WTC11 (cell line): ENCODE measurements around the gene PC. TPM values are rescaled to one million over a fixed set of nuclear protein-coding genes. Genes with fewer than 3 reads are reported as not detected.

Experiments used
- ATAC-seq: fragments of 200-7000 bp; cut with Tn5 transposase; 2 replicates; pipeline ENCODE4 v1.10.0; 2021; ENCODE audit warnings: mild to moderate bottlenecking, moderate library complexity
- CTCF ChIA-PET: fragments of 300-600 bp; sonication (Branson Sonifier 250); formaldehyde crosslinking; loops from one replicate; lab custom pipeline; 2021; ENCODE audit warnings: antibody characterized with exemption; lab: Charles Lee
- POLR2A ChIA-PET: fragments of 350-600 bp; sonication (Branson Sonifier 250); formaldehyde crosslinking; loops from one replicate; lab custom pipeline; 2021; ENCODE audit warnings: antibody characterized with exemption; lab: Charles Lee
- DNase-seq: peaks from one replicate; pipeline ENCODE4 v3.0.0; 2021; ENCODE audit warnings: low spot score
- H3K27ac Mint-ChIP-seq: 2 replicates; pipeline ENCODE4 v1.8.0; 2021; ENCODE audit warnings: mixed read lengths
- H3K27me3 Mint-ChIP-seq: 2 replicates; pipeline ENCODE4 v1.8.0; 2021; ENCODE audit warnings: low read depth, mild to moderate bottlenecking, moderate library complexity, mixed read lengths
- H3K36me3 Mint-ChIP-seq: 2 replicates; pipeline ENCODE4 v1.8.0; 2021; ENCODE audit warnings: mixed read lengths
- H3K4me1 Mint-ChIP-seq: 2 replicates; pipeline ENCODE4 v1.8.0; 2022; ENCODE audit warnings: mixed read lengths
- H3K4me3 Mint-ChIP-seq: 2 replicates; pipeline ENCODE4 v1.8.0; 2021; ENCODE audit warnings: mild to moderate bottlenecking, moderate library complexity, mixed read lengths
- H3K9me3 Mint-ChIP-seq: 2 replicates; pipeline ENCODE4 v1.8.0; 2021; ENCODE audit warnings: mixed read lengths
- CREM ChIP-seq: sonication (generic); formaldehyde crosslinking; IDR thresholded peaks from 2 replicates; pipeline ENCODE4 v1.8.1; 2022; ENCODE audit warnings: mild to moderate bottlenecking, missing genetic modification reagents, moderate library complexity
- ETV6 ChIP-seq: sonication (generic); formaldehyde crosslinking; IDR thresholded peaks from 2 replicates; pipeline ENCODE4 v1.8.1; 2022; ENCODE audit warnings: mild to moderate bottlenecking, missing genetic modification reagents
- NFYB ChIP-seq: sonication (generic); formaldehyde crosslinking; conservative IDR thresholded peaks from 2 replicates; pipeline ENCODE4 v1.8.0; 2022; ENCODE audit warnings: low read depth, missing genetic modification reagents
- TEAD1 ChIP-seq: sonication (generic); formaldehyde crosslinking; IDR thresholded peaks from 2 replicates; pipeline ENCODE4 v1.8.0; 2022; ENCODE audit warnings: mild to moderate bottlenecking, missing genetic modification reagents
- TEAD4 ChIP-seq: sonication (generic); formaldehyde crosslinking; IDR thresholded peaks from 2 replicates; pipeline ENCODE4 v1.8.0; 2022; ENCODE audit warnings: mild to moderate bottlenecking, missing genetic modification reagents
- USF2 ChIP-seq: sonication (generic); formaldehyde crosslinking; IDR thresholded peaks from 2 replicates; pipeline ENCODE4 v1.8.1; 2023; ENCODE audit warnings: mild to moderate bottlenecking, missing genetic modification reagents, moderate library complexity
- ZBTB21 ChIP-seq: sonication (generic); formaldehyde crosslinking; IDR thresholded peaks from 2 replicates; pipeline ENCODE4 v1.8.1; 2023; ENCODE audit warnings: mild to moderate bottlenecking, missing genetic modification reagents, borderline replicate concordance
- ZNF219 ChIP-seq: sonication (generic); formaldehyde crosslinking; IDR thresholded peaks from 2 replicates; pipeline ENCODE4 v1.8.0; 2023; ENCODE audit warnings: missing genetic modification reagents, mild to moderate bottlenecking, borderline replicate concordance
- ZNF232 ChIP-seq: sonication (generic); formaldehyde crosslinking; IDR thresholded peaks from 2 replicates; pipeline ENCODE4 v1.8.0; 2022; ENCODE audit warnings: mild to moderate bottlenecking, missing genetic modification reagents
- ZNF263 ChIP-seq: sonication (generic); formaldehyde crosslinking; IDR thresholded peaks from 2 replicates; pipeline ENCODE4 v1.8.1; 2022; ENCODE audit warnings: low read depth, mild to moderate bottlenecking, moderate library complexity, missing genetic modification reagents
- ZNF416 ChIP-seq: fragments of 250-450 bp; sonication (Bioruptor Pico); IDR thresholded peaks from 2 replicates; pipeline ENCODE4 v1.9.0; 2021; ENCODE audit warnings: mild to moderate bottlenecking, inconsistent platforms
- total RNA-seq: library from RNA; stranded (reverse); gene quantifications from 3 replicates; pipeline ENCODE4 v1.2.3, GENCODE V29; 2021
- TF ChIP-seq, protein P1 (sequence below): sonication (generic); formaldehyde crosslinking; IDR thresholded peaks from 2 replicates; pipeline ENCODE4 v1.8.1; 2023; ENCODE audit warnings: mild to moderate bottlenecking, moderate library complexity, missing genetic modification reagents
- TF ChIP-seq, protein P2 (sequence below): sonication (generic); formaldehyde crosslinking; IDR thresholded peaks from 2 replicates; pipeline ENCODE4 v1.8.0; 2022; ENCODE audit warnings: missing genetic modification reagents
- TF ChIP-seq, protein P3 (sequence below): sonication (generic); formaldehyde crosslinking; IDR thresholded peaks from 2 replicates; pipeline ENCODE4 v1.8.0; 2022; ENCODE audit warnings: mild to moderate bottlenecking, missing genetic modification reagents
- TF ChIP-seq, protein P4 (sequence below): sonication (generic); formaldehyde crosslinking; IDR thresholded peaks from 2 replicates; pipeline ENCODE4 v1.8.1; 2022; ENCODE audit warnings: low read depth, missing genetic modification reagents, borderline replicate concordance
- TF ChIP-seq, protein P5 (sequence below): sonication (generic); formaldehyde crosslinking; IDR thresholded peaks from 2 replicates; pipeline ENCODE4 v1.8.0; 2023; ENCODE audit warnings: missing genetic modification reagents, mild to moderate bottlenecking, borderline replicate concordance

Gene PC
- total RNA-seq, 1 experiment from 2014 or later: 27.2 TPM

- TF ChIP-seq, protein P1, sequence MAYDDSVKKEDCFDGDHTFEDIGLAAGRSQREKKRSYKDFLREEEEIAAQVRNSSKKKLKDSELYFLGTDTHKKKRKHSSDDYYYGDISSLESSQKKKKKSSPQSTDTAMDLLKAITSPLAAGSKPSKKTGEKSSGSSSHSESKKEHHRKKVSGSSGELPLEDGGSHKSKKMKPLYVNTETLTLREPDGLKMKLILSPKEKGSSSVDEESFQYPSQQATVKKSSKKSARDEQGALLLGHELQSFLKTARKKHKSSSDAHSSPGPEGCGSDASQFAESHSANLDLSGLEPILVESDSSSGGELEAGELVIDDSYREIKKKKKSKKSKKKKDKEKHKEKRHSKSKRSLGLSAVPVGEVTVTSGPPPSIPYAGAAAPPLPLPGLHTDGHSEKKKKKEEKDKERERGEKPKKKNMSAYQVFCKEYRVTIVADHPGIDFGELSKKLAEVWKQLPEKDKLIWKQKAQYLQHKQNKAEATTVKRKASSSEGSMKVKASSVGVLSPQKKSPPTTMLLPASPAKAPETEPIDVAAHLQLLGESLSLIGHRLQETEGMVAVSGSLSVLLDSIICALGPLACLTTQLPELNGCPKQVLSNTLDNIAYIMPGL: no peak
- no peak for TF ChIP-seq ETV6 (CRISPR knock-in tag)
- no peak for TF ChIP-seq ZNF232
- no peak for TF ChIP-seq NFYB (CRISPR knock-in tag)
- no peak for TF ChIP-seq ZNF219 (CRISPR knock-in tag)
- TF ChIP-seq, protein P2, sequence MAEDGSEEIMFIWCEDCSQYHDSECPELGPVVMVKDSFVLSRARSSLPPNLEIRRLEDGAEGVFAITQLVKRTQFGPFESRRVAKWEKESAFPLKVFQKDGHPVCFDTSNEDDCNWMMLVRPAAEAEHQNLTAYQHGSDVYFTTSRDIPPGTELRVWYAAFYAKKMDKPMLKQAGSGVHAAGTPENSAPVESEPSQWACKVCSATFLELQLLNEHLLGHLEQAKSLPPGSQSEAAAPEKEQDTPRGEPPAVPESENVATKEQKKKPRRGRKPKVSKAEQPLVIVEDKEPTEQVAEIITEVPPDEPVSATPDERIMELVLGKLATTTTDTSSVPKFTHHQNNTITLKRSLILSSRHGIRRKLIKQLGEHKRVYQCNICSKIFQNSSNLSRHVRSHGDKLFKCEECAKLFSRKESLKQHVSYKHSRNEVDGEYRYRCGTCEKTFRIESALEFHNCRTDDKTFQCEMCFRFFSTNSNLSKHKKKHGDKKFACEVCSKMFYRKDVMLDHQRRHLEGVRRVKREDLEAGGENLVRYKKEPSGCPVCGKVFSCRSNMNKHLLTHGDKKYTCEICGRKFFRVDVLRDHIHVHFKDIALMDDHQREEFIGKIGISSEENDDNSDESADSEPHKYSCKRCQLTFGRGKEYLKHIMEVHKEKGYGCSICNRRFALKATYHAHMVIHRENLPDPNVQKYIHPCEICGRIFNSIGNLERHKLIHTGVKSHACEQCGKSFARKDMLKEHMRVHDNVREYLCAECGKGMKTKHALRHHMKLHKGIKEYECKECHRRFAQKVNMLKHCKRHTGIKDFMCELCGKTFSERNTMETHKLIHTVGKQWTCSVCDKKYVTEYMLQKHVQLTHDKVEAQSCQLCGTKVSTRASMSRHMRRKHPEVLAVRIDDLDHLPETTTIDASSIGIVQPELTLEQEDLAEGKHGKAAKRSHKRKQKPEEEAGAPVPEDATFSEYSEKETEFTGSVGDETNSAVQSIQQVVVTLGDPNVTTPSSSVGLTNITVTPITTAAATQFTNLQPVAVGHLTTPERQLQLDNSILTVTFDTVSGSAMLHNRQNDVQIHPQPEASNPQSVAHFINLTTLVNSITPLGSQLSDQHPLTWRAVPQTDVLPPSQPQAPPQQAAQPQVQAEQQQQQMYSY (CRISPR knock-in tag): no peak
- TF ChIP-seq, protein P3, sequence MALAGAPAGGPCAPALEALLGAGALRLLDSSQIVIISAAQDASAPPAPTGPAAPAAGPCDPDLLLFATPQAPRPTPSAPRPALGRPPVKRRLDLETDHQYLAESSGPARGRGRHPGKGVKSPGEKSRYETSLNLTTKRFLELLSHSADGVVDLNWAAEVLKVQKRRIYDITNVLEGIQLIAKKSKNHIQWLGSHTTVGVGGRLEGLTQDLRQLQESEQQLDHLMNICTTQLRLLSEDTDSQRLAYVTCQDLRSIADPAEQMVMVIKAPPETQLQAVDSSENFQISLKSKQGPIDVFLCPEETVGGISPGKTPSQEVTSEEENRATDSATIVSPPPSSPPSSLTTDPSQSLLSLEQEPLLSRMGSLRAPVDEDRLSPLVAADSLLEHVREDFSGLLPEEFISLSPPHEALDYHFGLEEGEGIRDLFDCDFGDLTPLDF: no peak
- no peak for TF ChIP-seq CREM
- TF ChIP-seq TEAD1 (CRISPR knock-in tag): no peak
- TF ChIP-seq ZNF416 (CRISPR knock-in tag): no peak
- no peak for TF ChIP-seq ZBTB21 (CRISPR knock-in tag)
- TF ChIP-seq ZNF263 (CRISPR knock-in tag): no peak
- no peak for TF ChIP-seq USF2 (CRISPR knock-in tag)
Measured at GRCh38 chr11:66853242-66854229, 104.6 kb downstream of the PC start (continued).

GRCh38 chr11:66852466-66853241, 105.5 kb downstream of the PC start:
- no peak for DNase-seq
- TF ChIP-seq TEAD4 (no peak), USF2 (CRISPR knock-in tag) (no peak)
- TF ChIP-seq, protein P4, sequence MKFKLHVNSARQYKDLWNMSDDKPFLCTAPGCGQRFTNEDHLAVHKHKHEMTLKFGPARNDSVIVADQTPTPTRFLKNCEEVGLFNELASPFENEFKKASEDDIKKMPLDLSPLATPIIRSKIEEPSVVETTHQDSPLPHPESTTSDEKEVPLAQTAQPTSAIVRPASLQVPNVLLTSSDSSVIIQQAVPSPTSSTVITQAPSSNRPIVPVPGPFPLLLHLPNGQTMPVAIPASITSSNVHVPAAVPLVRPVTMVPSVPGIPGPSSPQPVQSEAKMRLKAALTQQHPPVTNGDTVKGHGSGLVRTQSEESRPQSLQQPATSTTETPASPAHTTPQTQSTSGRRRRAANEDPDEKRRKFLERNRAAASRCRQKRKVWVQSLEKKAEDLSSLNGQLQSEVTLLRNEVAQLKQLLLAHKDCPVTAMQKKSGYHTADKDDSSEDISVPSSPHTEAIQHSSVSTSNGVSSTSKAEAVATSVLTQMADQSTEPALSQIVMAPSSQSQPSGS: no peak
- TF ChIP-seq, protein P5, sequence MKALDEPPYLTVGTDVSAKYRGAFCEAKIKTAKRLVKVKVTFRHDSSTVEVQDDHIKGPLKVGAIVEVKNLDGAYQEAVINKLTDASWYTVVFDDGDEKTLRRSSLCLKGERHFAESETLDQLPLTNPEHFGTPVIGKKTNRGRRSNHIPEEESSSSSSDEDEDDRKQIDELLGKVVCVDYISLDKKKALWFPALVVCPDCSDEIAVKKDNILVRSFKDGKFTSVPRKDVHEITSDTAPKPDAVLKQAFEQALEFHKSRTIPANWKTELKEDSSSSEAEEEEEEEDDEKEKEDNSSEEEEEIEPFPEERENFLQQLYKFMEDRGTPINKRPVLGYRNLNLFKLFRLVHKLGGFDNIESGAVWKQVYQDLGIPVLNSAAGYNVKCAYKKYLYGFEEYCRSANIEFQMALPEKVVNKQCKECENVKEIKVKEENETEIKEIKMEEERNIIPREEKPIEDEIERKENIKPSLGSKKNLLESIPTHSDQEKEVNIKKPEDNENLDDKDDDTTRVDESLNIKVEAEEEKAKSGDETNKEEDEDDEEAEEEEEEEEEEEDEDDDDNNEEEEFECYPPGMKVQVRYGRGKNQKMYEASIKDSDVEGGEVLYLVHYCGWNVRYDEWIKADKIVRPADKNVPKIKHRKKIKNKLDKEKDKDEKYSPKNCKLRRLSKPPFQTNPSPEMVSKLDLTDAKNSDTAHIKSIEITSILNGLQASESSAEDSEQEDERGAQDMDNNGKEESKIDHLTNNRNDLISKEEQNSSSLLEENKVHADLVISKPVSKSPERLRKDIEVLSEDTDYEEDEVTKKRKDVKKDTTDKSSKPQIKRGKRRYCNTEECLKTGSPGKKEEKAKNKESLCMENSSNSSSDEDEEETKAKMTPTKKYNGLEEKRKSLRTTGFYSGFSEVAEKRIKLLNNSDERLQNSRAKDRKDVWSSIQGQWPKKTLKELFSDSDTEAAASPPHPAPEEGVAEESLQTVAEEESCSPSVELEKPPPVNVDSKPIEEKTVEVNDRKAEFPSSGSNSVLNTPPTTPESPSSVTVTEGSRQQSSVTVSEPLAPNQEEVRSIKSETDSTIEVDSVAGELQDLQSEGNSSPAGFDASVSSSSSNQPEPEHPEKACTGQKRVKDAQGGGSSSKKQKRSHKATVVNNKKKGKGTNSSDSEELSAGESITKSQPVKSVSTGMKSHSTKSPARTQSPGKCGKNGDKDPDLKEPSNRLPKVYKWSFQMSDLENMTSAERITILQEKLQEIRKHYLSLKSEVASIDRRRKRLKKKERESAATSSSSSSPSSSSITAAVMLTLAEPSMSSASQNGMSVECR (CRISPR knock-in tag): no peak

More at GRCh38 chr11:66852466-66853241, 105.5 kb downstream of the PC start:
- Mint-ChIP-seq H3K27ac (no peak overlapping the region), H3K9me3 (no peaks in the 10 kb centered on the region), H3K36me3 (no peaks in the 10 kb centered on the region), H3K4me3 (no peak overlapping the region), H3K27me3 (no peaks in the 10 kb centered on the region), H3K4me1 (peaks cover 13% of the 10 kb centered on the region)
- ATAC-seq: no peak
- ChIA-PET CTCF (interaction anchor here (0.6 to 2.3 kb wide), 30 partner anchors 8 to 464 kb away, joined by 3 to 39 read pairs (median 4); partner anchors contain the start of genes C11orf86, MRPL11, PC and RBM14), POLR2A (interaction anchor here (0.6 to 2.6 kb wide), 2 partner anchors 9 to 158 kb away, joined by 3 to 14 read pairs; partner anchors contain the start of gene RCE1)
